ENCODE data around the gene TDP1.

- no peak for TF ChIP-seq POLR2A (IDR thresholded peaks at IDR 0.05)
- TF ChIP-seq CTCF (IDR thresholded peaks at IDR 0.05) = no peak
- TF ChIP-seq POLR2AphosphoS5 (IDR thresholded peaks at IDR 0.05) = no peak
Measured at GRCh38 chr14:89906000-89906399, 49.7 kb upstream of the TDP1 start.
